Muscle of arm (tissue), 12 donors: Measurements from ENCODE around the gene CFAP77. TPM values are rescaled to one million over a fixed set of nuclear protein-coding genes. Genes with fewer than 3 reads are reported as not detected.

Experiments
- DNase-seq: peaks from one replicate; pipeline ENCODE4 v3.0.0-alpha.2; 2013
- polyA plus RNA-seq, 12 donors: library from polyadenylated mRNA; unstranded; fragments of 120-200 nt; gene quantifications; one replicate each; pipeline ENCODE4 v1.2.1, GENCODE V29; 2013; ENCODE audit not compliant: insufficient read length in 12 of 12

CFAP77 gene
- polyA plus RNA-seq, 12 donors, result 0.09 to 0.32 (median 0.18) TPM; not detected in 9

GRCh38 chr9:132407196-132407595 lies 2.8 kb upstream of the CFAP77 start:
- DNase-seq, result no peak

- no peak for DNase-seq
These were observed 1.5 kb upstream of the CFAP77 start for GRCh38 chr9:132408521-132408920.

GRCh38 chr9:132410642-132411041 lies 631 bp downstream of the CFAP77 start:
- no peak for DNase-seq

- DNase-seq, result no peak
These were observed 1.1 kb downstream of the CFAP77 start for GRCh38 chr9:132411091-132411508.

GRCh38 chr9:132412089-132412488 lies 2.1 kb downstream of the CFAP77 start:
- no peak for DNase-seq

GRCh38 chr9:132413926-132414325 lies 3.9 kb downstream of the CFAP77 start:
- no peak for DNase-seq

GRCh38 chr9:132414731-132415130 lies 4.7 kb downstream of the CFAP77 start:
- no peak for DNase-seq

GRCh38 chr9:132415181-132415580 lies 5.2 kb downstream of the CFAP77 start:
- DNase-seq, result no peak

- no peak for DNase-seq
These were observed 8.8 kb downstream of the CFAP77 start for GRCh38 chr9:132418726-132419363.

GRCh38 chr9:132422574-132422973 lies 12.6 kb downstream of the CFAP77 start:
- no peak for DNase-seq

GRCh38 chr9:132423503-132423902 lies 13.5 kb downstream of the CFAP77 start:
- DNase-seq, result no peak

GRCh38 chr9:132424857-132425674 lies 15.1 kb downstream of the CFAP77 start:
- no peak for DNase-seq

- no peak for DNase-seq
These were observed 15.7 kb downstream of the CFAP77 start for GRCh38 chr9:132425675-132426062.

- DNase-seq, result no peak
These were observed 16.8 kb downstream of the CFAP77 start for GRCh38 chr9:132426639-132427414.

- DNase-seq, result no peak
These were observed 21.0 kb downstream of the CFAP77 start for GRCh38 chr9:132430998-132431397.

GRCh38 chr9:132434881-132435280 lies 24.9 kb downstream of the CFAP77 start:
- no peak for DNase-seq

GRCh38 chr9:132439153-132439552 lies 29.1 kb downstream of the CFAP77 start:
- DNase-seq, result no peak

- DNase-seq, result no peak
These were observed 30.7 kb downstream of the CFAP77 start for GRCh38 chr9:132440735-132441134.

- DNase-seq, result no peak
These were observed 31.4 kb downstream of the CFAP77 start for GRCh38 chr9:132441404-132441803.

GRCh38 chr9:132443951-132444607 lies 34.1 kb downstream of the CFAP77 start:
- no peak for DNase-seq

- no peak for DNase-seq
These were observed 36.9 kb downstream of the CFAP77 start for GRCh38 chr9:132446887-132447286.

GRCh38 chr9:132447346-132447745 lies 37.3 kb downstream of the CFAP77 start:
- DNase-seq, result no peak
